Superior temporal gyrus (tissue), 1 donor: ENCODE measurements around the gene ACVR1.
A peak's percentile ranks its signal among the peaks of the same experiment; 100 is the strongest.

Experiments
- DNase-seq: peaks from one replicate; pipeline ENCODE4 v3.0.0-alpha.2; 2016; ENCODE audit errors: extremely low spot score

Gene ACVR1

DNA sequence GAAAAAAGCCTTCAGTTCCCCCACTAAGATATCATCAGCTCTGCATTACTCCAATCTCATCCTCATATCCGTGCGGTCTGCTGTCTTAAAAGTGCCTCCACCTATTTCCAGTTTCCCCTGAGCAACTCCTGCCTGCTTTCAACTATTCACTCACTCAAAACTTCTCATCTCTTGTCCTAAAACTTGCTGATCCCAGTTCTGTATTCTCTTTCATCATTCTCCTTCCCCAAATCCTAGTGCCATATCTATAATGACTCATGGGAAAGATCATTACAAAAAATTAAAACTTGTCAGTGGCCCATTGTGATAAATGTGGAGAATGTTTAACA lies 20.0 kb downstream of the ACVR1 start:
- no peak for DNase-seq

DNA sequence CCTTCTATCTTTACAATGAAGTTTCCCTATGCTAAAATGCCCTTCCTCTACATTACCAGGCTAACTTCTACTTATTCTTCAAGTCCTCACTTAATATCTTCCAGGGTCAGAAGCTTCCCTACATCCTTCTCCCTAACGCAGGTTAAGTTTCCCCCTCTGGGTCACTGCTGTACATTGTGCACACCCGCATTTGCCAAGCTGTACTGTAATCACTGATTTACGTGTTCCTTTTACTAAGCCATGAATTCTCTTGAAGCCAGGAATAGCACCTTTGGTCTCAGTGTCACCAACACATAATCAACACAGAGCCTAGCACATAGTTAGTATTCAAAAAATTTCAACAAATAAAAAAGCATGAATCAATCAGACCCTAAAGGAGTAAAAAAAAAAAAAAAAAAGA lies 22.3 kb downstream of the ACVR1 start:
- DNase-seq, result no peak

DNA sequence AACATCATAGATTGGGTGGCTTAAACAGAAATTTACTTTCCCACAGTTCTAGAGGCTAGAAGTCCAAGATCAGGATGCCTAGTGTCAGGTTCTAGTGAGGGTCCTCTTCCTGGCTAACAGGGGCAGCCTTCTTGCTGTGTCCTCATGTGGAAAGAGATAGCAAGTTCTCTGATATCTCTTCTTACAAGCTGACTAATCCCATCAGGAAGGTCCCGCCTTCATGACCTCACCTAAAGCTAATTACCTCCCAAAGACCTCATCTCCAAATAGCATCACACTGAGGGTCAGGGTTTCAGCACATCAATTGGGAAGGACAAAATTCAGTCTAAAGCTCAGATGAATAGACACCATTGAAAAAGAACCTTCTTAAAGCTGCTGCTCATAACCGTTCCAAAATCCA lies 22.9 kb downstream of the ACVR1 start:
- DNase-seq, result no peak

DNA sequence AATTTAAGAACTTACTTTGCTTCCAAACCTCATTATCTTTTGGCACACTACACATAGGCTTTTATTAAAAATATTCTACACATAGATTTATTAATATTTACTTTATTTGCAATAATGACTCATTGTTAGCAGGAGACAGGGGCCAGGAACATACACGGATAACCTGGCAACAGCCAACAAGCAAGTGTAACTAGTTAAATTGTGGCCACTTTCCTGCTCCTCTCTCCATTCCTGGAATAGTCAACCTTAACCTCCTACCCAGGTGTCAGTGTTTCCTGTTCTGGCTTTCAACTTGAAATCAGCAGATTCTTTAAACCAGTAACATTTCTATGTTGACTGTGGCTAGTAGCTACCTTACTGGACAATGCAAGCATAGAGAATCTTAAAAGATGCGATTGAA lies 26.5 kb downstream of the ACVR1 start:
- DNase-seq, result no peak

DNA sequence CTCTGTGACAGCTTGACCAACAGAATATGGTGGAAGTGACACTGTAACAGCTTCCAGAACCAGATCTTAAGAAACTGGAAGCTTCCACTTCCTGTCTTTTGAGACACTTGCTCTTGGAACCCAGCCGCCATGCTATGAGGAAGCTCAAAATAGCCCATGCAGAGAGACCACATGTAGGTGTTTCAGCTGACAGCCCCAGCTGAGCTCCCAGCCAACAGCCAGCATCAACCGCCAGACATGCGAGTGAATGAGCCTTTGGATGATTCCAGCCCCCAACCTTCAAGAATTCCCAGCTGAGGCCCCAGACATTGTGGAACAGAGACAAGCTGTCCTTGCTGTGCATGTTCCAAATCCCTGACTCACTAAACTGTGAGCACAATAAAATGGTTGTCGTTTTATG lies 27.9 kb downstream of the ACVR1 start:
- DNase-seq, result no peak

DNA sequence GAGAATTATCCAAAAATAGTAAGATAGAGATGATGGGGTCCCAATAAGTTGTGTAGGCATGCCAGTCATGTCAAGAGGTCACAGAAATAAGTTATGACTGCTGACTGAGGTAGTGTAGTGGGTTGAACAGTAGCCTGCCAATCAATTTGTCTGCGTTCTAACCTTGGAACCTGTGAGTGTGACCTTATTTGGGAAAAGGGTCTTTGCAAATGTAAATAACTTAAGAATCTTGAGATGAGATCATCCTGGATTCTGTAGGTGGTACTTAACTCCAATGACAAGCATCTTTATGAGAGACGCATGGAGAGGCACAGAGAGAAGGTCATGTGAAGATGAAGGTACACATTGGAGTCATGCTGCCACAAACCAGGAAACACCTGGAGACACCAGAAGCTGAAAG lies 31.0 kb downstream of the ACVR1 start:
- no peak for DNase-seq

DNA sequence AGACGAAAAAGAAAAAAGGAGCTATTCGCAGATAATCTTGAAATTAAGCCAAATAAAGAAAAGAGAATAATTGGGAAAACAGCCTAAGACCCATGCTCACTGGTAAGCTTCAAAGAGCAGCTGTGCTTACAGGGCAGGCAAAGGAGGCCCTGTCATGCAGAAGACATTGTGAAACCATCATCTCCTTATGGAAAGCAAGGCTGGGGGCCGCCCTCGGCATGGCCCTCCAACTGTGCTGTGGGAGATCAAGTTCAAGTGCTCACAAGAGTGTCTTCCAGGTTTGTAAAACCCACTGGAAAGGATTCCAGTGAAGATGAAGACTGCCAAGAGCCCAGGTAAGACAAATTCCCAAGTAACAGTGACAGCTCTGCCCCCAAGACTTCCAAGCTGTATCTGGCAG lies 32.2 kb downstream of the ACVR1 start:
- DNase-seq, result no peak

DNA sequence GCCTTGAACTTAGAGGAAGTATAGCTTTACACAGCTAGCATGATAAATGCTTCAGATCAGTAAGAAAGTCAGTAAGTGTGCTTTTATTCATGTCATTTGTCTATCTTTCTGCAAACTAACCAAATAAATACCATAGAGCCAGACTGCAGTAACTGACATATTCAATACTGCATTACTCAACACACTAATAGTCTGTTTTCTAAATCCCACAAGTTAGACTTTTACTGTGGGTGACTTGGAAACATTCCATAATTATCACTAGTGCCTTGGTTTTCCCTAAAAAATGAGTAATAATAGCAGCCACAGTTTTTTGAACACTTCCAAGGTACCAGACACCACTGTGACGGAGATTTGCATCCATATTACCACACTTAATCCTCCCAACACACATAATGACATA lies 33.0 kb downstream of the ACVR1 start:
- no peak for DNase-seq

DNA sequence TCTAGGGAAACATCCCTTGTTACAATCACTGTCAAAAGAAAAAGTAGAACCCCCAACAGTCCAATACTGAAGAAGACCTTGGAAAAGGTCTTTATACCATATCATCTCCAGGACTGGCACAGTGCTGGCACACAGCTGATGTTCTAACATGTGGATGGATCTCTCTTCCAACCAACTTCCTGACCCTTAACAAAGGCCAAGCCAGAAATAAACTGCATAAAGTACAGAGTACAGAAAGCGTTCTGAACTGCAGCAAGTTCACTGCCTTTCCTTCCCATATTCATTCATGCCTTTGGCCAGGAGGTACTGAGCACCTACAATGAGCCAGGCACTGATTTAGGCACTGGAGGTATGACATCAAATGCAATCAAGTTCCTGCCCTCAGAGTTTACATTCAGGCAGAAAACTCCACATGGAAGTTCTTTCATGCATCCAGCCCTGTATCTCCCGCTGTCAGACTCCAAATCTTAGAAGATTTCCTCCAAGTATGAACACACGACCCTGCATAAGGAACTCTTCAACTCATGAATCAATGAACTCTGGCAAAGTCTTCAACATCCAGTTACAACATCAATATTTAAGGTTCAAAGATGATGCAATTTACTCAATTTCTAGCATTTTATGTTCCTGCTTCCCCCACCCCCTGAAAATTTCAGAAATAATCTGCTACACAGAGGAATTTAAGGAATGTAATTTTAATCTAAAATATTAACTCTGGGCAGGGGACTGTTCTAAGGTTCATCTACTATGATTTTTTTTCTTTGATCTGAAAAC lies 33.8 kb downstream of the ACVR1 start:
- no peak for DNase-seq

DNA sequence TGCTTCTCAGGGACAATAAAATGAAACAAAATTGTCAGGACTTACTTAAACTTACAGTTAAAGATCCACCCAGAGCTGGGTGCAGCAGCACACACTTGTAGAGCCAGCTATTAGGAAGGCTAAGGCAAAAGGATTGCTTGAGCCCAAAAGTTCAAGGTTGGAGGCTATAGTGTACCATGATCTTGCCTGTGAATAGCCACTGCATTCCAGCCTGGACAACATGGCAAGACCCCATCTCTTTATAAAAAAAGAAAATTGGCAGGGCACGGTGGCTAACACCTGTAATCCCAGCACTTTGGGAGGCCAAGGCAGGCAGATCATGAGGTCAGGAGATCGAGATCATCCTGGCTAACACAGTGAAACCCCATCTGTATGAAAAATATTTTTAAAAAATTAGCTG lies 34.6 kb downstream of the ACVR1 start:
- DNase-seq, result no peak

DNA sequence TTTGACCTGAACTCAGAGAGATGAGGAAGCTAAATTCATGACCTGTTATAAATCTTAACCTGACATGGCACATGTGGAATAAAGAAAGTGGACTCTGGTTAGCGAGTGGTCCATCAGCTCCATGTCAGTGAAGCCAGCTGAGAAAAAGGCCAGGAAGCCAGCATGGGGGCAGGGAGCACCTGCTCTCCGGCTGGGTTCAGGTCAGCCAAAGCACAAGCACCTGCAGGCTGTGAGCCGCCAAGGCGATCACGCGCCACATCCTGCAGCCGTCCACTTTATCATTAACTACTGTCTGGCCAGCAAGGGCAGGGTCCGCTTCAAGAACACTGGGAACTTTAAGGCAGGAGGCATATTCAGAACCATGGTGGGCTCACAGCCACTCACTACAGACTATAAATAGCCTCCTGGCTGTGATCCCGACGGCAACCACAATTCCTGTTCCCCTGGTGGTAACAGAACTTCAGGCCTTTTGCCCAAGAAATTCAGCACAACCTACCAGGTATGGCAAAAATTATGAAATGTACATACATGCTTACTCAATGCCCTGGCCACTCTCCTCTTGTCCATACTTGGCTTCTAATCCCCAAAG lies 35.5 kb downstream of the ACVR1 start:
- no peak for DNase-seq

DNA sequence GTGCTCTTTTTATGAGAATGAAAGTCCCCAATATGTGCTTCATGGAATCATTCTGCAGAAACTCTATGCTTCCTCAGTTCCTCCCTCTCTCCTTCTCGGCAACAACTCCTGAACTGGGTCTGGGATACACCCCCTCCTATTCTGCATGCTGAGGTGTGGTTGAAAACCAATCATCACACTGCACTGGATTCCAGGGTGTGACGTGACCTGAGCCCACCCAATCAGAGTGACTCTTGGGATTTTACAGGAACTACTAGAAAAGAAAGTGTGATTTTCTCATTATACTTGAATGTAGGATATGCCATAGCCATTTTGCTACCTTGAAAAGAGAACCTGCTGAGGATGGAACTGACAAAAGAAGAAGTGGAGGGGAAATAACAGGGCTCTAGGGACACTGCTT lies 36.3 kb downstream of the ACVR1 start:
- no peak for DNase-seq

DNA sequence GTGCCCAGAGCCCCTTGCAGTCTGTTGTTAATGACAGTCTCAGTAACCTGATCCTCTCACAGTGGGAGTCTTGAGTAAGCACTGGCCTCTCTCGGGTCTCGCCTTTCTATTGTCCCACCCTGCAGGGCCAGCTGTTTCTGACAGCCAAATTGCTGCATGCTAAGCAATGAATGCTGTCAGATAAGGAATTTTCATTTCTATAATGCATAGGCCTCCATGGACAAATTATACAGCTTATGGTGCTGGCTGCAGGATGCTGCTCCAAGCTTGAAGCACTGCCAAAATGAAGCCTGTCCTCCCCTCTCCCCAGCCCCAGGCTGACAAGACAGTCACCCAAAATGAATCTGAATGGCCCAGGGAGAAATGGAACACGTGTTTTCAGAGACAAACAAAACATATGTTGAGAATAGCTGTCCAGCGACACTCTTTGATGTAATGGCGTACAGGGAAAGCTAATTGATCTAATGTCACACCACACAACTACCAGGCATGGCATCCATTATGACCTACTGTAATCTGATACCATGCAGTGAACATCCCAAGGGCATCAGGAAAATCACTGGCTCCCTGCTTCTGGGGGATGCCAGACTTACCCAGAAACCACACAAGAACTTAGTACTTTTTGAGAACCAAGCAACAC lies 36.8 kb downstream of the ACVR1 start:
- no peak for DNase-seq

DNA sequence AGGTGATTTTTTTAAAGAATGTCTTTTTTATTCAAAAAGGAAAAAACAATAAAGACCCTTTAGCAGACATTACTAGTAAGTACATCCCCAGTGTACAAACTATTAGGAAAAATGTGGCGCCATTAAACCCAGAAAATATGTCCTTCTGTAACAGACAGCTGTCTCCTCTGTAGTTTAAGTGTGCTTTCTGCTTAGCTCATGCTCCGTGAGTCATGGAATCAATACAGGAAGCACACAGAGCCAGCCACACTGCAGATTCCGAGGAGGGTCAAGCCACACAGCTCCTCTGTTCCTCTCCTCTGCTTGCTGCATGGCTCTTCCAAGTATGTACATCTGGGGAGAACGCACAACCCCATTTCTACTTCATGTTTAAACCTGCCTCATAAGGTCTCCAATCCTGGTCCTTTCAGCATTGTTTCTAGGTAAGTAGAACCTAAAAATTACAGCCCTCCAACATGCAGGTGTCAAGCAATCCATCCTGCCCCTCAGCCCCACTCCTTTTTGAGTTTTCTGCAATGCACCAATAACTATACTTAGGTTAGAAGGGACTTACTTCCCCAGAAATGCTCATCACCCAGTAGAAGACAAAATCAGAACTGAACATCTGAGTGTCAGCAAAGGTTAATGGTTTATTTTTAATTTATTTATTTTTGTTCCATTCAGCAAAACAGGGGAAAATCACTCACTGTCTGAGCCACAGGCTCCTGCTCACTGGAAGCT lies 37.5 kb downstream of the ACVR1 start:
- no peak for DNase-seq

DNA sequence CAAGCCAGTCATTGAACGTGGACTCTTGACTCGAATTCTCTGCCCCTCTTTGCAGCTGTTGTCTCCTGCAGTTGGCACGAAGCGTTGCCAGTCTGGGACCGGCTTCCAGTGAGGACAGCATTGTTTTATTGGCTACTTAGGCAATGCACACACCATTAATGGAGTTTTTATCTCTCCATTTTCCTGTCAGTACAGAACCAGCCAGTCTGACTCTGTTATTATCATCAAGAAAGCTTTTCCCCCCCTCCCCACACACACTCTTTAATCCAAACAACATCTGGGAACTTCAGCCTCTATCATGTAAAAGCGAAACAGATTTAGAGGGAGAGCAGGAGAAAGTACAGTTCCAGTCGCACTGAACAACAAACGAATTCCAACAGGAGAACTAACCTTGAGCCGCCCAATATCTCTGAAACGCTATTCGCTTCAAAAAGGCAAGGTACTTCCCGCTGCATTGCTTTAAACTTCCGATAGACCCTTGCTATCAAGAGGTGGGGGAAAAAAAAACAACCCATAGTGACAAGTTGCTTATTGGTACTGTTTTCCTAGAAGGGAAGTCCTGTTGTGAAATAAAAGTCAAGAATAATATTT lies 38.2 kb downstream of the ACVR1 start:
- DNase-seq, result peak; percentile 66

DNA sequence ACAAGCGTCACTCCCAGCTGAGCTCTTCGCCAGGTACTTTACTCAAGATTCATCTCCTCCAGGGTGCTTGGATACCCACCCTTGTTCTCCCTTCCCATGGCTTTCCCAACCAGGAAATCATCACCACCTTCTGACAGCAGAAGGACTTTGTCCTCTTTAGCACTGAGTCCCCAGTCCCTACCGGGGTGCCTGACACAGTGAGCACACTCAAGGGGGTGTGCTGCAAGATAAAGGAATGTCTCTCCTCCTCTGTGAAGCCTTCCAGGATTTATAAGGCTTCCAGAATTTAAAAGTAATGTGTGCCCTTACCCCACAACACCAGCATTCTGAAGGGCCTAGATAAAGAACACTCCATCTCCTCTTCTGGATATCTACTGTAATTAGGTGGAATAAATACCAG lies 39.6 kb downstream of the ACVR1 start:
- no peak for DNase-seq

DNA sequence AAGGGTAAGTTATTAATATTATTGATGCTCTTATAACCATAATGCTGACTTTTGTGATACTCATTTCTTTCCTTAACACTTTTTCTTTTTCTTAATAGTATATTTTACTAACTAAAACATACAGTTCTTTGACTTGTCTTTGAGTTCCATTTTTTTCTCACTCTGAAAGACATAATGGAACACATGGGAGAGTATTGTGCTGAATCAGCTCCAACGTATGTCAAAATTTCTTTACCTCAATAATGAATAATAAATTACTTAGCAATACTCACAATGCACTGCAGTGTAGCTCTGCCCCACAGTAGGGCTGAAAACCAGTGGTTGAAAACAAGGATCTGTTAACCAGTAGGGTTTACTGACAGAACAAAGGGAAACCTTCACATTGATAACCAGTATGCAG lies 40.7 kb downstream of the ACVR1 start:
- DNase-seq, result no peak

DNA sequence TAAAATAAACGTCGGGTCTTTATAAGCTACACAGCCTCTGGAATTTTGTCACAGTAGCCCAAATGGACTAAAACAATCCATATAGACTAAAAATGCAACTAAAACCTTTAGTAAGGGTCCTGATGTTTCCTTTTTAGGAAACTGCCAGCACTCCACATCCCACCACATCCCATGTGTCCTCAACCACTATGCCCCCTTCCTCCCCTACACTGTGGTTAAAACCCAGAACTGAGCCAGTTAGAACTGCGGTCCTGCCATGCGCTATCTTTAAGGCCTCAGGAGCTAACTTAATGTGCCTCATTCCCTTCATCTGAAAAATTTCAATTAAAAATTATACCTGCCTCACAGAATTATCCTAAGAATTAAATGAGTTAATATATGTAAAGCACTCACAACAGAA lies 41.1 kb downstream of the ACVR1 start:
- no peak for DNase-seq

DNA sequence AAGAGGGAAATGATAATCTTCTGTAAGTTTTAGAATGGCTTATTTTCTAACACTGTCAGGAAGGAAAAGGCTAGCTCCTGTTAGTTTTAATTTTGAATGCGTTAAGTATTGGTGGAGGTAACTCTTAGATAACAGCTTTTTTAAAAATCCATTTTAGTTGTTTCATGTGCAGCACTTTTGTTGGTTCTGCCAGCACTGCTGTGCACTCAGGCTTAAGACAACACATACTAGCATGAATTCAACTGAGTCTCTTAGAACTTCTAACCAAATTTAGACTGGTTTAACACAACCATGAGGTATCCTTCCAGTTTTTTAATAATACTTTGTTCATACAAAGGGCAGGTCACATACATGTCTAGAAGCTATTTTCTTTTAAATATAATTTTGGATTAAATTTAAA lies 42.4 kb downstream of the ACVR1 start:
- DNase-seq, result no peak

DNA sequence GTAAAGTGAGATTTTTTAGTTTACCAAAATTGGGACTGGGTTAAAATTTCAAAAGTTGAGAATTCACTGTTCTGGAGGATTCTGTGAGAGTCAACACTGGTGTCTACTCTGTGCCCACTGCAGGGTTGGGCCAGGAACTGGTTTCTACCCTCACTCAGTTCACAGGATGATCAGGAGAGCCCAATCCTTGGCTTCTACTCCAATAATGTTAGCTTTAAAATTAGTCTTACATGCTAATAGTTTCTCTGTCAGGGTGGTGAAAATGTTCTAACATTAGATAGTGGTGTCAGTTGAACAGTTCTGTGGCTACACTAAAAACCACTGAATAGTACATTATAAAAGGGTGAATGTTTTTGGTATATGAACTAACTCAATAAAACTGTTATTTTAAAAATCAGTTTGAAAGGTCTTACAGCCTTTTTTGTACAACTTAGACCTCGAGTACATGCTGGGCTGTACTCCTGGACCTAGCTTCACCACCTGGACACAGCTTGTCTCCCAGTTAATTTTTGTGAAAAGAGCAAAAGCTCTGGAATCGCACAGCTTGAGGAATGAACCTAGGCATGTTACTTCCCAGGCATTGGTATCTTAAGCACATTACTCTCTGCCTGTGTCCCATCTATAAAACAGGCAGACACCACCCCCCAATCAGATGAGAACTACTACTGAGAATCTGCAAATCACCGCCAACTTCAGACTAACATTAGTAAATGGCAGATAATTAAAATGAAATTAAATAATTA lies 44.4 kb downstream of the ACVR1 start:
- DNase-seq, result no peak

DNA sequence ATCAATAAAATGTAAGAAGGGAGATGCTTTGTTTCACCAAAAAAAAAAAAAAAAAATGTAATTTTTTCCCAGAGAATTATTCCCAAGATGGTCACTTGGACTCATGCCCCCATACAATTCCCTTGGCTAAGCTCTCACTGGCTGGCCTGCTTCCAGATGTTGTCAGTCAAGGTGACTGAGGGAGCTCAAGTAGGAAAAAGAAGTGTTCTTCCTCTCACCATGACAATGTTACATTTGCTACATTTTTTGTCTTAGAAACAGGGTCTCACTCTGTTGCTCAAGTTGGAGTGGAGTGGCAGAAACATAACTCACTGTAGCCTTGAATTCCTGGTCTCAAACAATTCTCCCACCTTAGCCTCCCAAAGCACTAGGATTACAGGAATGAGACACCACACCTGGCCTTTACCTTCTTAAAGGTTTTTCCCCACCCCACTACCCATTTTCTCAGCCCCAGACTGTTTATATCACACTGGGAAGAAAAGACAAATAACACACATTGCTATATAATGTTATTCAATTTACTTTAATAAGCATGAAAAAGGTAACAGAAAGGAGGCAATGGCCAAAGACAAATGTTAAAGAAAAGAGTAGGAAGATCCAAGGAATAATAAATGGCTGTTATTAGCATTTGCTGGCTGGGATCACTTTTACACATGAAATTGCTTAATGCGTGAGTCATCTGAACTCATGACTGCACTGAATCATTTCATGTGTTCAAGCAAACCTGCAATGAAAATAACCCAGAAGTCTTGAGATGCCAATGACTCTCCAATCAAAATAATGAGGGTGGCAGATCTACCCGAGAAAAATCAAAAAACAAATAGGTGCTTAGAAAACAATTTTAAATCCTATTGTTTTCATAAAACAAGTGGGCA lies 45.2 kb downstream of the ACVR1 start:
- no peak for DNase-seq
